Muscle of back (tissue), 11 donors: ENCODE data around the gene GGN. TPM values are rescaled to one million over a fixed set of nuclear protein-coding genes. Genes with fewer than 3 reads are reported as not detected.

ENCODE experiments used
- DNase-seq, 3 donors: peaks; one replicate each; pipeline versions ENCODE4 v3.0.0 to v3.0.0-alpha.2; 2013
- polyA plus RNA-seq, 10 donors: library from polyadenylated mRNA; unstranded; fragments of 120-200 nt; gene quantifications; one replicate each; pipeline ENCODE4 v1.2.1, GENCODE V29; 2013; ENCODE audit not compliant: insufficient read length in 10 of 10

The GGN gene
- polyA plus RNA-seq, 10 donors: 0.13 to 1.4 (median 0.22) TPM; not detected in 4

DNA sequence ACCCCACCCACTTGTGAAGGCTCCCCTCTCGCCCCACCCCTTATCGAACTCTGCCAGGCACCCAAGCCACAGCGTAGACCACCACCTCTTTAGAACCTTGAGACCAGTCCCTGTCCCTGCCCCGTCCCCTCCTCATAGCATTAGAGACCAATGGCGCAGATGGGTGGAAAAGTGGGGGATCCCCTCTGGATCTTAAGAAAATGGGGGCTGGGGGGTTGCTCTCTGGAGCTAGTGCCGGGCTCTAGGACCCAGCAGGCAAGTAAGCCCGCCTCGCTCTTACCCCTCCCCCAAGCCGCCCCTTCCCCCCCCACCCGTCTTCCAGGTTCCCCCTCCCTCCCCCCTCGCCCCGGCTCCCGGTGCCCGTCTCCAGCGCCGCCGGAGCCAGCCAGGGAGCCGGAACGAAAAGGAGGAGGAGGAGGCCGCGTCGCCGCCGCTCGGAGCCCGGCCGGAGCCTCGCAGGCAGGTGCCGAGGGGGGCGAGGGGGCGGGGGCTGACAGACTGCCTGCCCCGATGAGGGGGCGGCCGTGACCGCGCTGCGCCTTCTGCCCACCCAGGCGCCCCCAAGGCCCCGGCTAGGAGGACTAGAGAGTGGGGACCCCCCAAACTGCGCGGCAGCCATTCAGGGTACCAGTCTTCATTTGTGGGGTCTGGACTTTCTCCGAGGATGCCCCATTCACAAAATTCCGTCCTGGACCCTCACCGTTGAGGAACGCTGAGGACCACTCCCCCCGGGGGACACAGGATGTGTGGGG lies 691 bp upstream of the GGN start, which contains the start of gene SPRED3:
Gene SPRED3 (plus strand): TSS at position 349 of the 752 bp plus-strand sequence. CDS start 1,606 bp downstream, outside the sequence.
- DNase-seq: peak in 1 of 3 donors; percentile 27

DNA sequence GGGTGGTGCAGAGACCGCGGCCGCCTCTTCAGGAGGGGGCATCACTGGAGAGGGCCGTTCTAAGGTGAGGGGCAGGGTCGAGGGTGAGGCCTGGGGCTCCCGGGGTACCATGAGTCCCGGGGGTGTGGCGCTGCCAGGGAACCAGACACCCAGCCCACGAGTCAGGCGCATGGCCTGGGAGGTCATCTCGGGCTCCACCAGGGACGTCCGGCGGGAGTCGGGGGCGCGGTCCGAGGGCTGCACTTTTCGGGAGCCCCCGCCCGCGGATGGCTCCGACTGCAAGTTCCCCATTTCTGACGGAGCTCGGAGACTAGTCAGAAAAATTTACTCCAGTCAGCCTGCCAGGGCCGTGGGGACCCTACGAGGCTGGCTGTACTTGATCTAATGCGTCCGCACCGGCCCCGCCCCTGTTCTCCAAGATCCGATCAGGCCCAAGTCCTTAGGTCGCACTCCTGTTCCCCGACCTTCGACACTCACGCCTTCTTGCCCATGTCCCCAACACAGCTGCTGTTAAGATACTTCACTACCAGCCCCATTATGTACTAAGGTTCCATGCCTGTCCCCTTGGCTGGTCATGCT lies 774 bp downstream of the GGN start:
- DNase-seq: peak in 1 of 3 donors; percentile 34

DNA sequence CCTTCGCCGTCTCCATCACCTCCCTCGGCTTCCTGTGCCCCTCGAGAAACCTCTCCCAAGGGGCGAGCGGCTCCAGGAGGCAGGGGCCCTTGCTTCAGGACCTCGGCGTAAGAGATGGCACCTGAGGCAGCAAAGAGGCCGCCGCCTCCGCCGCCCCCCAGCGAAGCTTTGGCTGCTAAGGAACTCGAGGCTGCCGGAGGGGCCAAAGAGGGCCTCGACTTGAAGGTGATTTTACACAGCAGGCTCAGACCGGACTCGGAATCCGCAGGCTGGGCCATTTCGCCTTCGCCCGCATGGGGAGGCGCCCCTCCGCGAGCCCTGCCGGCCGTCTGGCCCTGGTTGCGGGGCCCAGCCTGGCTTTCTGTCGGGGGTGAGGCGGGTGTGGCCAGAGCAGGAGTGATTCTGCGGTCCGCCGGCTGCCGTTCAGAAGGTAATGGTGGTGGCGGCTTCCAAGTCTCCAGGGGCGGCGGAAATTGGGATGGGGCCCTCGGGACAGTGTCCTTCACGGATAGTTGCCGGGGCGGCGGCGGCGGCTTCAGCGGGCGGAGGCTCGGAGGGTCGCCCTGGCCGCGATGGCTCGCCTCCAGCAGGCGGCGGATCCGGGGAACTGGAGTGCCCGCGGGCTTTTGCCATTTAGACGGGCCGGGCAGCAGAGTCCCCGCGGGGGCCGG lies 1.4 kb downstream of the GGN start:
- peak in 1 of 3 donors; percentile 31 for DNase-seq

DNA sequence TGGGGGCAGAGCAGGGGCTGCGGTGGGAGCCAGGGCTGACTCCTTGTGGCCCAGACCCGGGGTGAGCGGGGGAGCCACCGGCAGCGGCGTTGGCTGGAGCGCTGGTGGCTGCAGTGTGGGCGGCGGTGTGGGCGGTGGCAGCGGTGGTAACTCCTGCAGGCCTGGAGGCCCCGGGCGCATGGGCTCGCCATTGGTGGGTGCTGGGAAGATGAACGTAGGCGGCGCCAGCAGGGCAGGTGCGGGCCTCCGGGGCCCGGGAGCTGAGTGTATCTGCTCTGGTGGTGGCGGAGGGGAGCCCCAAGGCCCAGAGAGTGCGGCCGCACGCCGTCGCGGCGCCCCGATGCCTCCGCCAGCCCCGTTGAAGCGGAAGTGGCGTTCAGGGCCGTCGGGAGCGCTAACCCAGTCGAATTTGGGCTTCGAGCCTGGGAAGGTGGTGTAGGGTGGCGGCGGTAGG lies 2.0 kb downstream of the GGN start:
- DNase-seq: no peak

DNA sequence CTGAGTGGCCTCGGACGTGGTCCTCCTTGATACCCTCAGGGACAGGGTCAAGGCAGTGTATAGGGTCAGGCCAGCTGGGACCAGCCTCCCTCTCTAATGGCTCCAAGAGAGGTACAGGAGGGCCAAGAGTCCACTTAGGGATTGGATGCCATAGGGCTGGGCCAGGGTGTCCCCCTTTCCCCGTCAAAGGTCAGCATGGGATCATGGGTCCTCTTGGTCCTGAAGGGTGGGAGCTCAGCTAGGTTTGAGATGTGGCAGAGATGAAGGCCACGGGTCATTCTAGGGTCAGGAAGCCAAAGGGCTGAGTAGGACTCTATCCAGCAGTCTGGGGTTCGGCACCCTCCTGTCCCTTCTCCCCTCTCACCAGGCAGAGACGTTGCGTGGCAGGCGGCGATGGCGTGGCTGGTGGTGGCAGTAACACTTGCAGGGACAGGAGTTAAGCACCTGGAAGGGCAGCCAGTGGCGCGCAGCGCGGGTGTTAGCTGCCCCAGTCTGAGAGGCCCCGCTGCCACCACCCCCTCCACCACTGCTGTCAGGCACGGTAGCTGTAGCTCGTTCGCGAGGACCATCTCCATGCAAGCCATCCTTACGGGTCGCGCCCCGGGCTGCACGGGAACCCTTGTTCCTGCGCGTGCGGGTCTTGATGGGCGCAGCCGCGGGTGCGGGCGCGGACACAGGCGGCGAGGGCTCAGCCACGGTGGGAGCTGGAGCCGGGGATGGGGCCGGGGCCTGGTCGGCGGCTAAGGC lies 2.6 kb downstream of the GGN start:
- DNase-seq: no peak

DNA sequence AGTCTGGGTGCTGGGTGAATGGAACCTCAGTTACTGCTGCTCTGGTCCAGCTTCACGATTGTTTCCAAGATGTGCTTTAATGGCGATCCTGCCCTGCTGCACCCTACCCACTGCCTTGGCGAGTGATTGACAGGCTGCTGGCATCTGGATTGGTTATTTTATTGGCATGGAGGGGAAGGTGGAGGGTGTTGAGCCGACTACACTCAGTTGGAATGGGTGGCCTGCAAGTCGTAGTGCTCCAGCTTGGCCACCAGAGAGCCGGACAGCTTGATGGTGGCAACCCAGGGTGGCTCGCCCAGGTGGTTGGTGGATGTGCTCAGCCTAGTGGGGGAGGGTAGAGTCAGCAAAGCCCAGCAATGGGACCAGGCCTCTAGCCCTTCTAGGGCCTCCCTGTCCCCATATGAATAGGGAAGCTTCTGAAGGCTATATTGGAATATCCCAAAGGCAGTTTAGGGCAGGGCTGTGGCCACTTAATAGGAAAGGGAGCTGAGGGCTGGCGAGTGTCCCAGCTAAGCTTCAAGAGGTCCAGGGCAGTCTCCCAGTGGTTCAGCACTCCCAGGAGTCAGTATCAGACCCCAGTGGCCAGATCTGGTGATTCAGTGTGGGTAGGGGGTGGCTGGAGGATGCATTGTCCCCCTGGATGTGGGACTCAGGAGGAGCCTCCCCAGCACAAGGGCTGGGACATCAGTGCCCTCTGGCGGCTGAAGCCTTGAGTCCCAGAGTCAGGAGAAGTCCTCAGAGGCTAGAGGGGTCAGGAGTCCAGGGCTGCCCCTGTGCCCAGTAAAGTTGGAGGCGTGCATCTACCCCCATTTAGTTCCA lies 3.4 kb downstream of the GGN start:
- peak in 1 of 3 donors; percentile 31 for DNase-seq

DNA sequence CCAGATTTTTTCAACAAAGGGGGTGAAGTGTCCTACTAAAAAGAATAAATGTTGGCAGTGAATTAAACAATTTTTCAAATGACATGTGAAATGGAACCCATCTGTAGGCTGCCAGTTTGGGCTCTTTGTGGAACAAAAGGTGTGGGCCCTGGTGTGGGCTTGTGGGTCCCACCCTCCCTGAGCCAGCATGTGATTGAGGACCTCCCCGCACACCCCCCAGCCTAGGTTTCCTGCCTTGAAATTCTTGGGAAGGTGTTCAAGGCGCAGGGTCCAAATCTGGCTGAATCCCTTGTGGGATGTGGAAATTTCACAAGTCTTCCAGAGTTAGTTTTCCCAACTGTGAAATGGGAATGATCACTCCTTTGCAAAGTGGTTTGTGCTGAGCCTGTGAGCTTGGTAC lies 4.1 kb downstream of the GGN start:
- DNase-seq: no peak

DNA sequence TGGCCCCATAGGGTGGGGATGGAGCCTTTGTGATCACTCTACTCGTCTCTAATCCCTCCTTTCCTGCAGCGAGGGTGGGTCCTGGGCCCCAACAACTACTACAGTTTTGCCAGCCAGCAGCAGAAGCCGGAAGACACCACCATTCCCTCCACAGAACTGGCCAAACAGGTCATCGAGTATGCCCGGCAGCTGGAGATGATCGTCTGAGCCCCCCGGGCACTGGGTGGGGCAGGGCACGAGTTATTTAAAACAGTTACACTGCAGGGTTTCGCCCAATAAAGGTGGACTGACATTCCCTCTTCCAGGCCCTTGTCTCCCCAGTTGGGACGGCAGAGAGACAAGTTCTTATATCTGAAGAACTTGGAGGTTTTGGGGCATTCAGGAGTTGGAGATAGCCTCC lies 4.7 kb downstream of the GGN start:
- no peak for DNase-seq

DNA sequence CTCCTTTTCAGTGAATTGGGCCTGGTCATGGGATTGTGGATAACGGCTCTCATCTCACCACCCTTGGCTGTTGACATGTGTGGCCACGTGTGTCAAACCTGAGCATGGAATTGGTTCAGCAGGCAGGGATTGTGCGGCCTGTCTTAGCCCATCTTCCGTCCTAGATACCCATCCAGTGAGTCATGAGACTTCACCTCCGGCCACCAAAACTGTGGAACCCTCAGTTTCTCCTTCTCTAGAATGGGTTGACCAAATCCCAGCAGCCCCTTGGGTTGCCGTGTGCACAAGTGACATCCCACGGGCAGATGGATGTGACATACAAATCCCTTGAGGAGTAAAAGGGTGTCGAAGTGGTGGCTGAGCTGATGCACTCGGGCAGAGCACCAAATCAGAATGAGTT lies 6.7 kb downstream of the GGN start:
- DNase-seq: no peak

DNA sequence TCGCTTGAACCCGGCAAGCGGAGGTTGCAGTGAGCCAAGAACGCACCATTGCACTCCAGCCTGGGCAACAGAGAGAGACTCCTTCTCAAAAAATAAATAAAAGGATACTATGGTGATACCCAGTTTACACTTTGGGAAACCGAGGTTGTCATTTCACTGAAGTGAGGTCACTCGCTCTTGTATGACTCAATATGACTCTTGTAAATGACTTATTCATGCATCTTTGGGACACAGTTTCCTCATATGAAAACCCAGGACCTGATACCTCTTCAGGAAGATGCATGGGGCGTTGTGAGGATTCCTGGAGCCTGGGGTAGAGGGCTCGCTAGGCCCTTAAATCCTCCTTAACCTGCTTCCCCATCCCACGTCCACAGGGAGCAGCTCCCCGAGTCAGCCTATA lies 9.0 kb downstream of the GGN start:
- no peak for DNase-seq

DNA sequence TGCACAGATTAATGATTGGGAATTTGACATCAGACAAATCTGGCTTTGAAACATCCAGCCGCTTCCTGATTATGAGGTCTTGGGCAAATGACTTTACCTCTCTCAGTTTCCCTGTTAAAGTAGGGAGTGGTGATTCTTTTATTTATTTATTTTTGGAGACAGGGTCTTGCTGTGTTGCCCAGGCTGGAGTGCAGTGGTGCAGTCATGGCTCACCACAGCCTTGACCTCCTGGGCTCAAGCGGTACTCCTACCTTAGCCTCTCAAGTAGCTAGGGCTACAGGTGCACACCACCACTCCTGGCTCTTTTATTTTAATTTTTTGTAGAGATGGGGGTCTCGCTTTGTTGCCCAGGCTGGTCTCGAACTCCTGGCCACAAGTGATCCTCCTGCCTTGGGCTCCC lies 10.8 kb downstream of the GGN start:
- no peak for DNase-seq

DNA sequence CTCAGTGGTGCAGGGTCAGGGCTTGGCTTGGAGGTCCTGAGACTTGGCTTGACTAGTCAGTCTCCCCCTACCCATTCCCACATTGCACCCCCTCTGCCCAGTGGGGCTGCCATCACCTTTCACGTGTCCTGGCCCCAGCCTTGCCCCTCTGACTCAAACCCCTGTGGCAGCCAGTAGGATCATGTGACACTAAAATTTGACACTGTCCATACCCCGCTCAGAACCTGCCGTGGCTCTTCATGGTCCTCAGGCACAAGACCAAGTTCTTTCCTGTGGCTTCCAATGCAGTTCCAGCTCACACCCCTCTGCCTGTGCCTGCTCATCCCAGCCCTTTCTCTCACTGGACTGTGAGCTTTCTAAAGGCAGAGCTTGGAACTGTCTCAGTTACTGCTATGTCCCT lies 11.3 kb downstream of the GGN start:
- DNase-seq: no peak

DNA sequence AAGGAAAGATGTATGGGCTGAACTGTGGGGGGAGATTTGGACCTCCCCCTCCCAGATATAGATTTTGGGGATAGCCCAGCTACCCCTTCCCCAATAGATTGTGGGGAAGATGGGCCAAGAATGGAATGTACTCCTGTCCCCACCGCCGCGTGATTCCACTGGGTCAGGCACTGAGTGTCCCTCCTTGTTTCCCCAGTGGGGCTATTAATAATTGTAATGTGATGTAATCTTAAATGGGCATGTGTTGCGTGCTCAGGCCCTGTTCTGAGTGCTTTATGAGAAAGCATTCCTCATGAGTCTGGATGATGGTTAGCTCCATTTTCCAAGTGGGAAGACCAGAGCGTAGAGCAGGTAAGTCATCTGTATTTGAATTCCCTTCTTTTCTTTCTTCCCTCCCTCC lies 12.1 kb downstream of the GGN start:
- DNase-seq: no peak

DNA sequence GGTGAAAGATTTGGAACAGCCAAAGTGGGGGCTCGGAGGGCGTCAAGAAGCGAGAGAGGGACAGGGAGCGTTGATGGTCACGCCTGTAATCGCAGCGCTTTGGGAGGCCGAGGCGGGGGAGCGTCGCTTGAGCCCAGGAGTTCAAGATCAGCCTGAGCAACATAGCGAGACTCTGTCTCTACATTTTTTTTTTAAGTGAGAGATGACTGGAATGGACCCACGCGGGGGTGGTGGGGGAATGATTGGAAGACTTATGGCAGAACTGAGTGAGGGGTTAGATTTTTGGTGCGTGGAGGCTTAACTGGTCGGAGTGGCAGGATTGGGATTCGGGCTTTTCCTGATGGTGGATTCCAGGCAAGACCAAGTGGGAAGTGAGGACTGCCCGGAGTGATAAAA lies 12.7 kb downstream of the GGN start:
- DNase-seq: no peak

DNA sequence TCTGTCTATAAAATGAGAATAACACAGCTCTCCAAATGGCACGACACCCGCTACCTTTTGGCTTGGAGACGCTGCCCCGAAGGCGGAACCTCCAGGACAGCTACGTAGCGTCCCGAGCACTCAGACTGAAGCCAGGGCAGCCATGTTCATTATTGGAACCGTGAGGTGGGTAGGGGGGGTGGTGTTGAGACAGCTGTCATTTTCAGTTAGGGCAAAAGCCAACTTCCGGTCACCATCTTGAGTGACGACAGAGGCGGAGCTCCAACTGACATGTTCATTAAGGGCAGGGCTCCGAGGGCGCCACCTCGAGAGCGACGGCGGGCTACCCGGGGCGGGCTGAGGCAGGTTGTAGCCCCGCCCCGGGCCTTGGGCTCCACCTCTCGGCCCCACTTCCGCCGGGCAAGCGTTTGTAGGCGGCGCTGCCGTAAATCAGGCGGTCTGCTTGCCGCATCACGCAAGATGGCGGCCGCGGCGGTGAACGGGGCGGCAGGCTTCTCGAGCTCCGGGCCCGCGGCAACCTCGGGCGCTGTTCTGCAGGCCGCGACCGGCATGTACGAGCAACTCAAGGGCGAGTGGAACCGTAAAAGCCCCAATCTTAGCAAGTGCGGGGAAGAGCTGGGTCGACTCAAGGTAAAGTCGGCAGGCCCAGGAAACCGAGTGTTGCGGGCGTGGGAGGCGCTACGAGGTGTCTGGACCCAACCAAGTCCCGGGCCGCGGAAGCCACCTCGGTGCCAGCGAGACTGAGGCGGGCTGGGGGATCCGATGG lies 13.3 kb downstream of the GGN start, which contains the start of gene PSMD8:
Gene PSMD8 (plus strand): TSS at position 240 of the 766 bp plus-strand sequence. CDS start 31 bp downstream, at position 271.
- DNase-seq: peak; percentile 99

DNA sequence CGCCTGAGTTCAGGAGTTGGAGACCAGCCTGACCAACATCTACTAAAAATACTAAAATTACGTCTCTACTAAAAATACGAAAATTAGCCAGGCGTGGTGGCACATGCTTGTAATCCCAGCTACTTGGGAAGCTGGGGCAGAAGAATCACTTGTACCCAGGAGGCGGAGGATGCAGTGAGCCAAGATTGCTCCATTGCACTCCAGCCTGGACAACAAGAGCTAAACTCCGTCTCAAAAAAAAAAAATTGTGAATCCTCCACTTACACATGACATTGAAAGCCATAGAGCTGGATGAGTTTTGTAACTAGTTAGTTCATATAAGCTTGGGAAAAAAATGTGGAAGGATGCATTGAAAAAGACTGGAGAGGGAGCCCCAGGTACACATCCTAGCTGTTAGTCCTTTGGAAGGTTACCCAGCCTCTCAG lies 13.9 kb downstream of the GGN start:
- DNase-seq: no peak

DNA sequence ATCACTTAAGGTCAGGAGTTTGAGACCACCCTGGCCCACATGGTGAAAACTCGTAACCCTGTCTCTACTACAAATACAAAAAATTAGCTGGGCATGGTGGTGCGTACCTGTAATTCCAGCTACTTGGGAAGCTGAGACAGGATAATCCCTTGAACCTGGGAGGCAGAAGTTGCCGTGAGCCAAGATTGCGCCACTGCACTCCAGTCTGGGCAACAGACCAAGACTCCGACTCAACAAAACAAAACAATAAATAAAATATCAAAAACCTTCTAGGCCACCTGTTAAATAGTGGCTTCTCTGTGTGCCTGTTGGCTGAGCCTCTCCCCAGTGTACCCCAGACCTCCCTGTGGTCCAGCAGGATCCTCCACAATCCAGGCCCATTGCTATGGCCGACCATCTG lies 16.8 kb downstream of the GGN start:
- no peak for DNase-seq

DNA sequence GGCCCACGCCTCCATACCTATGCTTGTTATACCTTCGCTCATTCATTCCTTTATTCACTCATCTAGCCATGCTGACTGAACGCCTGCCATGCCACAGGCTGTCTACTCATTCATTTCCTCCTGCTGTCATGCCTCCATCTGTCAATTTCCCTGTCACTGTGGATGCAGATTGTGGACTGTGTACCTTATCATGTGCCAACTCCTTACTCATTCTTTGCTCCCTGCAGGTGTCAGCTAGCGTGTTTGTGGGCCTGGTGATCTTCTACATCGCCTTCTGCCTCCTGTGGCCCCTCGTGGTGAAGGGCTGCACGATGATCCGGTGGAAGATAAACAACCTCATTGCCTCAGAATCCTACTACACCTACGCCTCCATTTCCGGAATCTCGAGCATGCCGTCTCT lies 17.5 kb downstream of the GGN start:
- DNase-seq: no peak

DNA sequence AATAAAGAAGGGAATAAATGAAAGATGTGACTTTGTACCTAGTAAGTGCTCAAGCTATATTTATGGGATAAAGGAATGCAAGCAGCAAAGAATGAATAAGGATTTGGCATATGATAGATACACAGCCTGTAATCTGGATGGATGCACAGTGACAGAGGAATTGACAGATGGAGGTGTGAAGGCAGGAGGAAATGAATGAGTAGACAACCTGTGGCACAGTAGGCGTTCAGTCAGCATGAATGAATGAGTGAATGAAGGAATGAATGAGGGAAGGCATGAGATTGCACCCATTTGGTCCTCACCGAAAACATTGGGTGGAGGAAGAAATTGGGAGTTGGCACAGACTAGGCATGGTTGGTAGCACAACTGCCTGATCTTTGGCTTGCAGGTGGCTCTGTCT lies 18.2 kb downstream of the GGN start:
- no peak for DNase-seq

DNA sequence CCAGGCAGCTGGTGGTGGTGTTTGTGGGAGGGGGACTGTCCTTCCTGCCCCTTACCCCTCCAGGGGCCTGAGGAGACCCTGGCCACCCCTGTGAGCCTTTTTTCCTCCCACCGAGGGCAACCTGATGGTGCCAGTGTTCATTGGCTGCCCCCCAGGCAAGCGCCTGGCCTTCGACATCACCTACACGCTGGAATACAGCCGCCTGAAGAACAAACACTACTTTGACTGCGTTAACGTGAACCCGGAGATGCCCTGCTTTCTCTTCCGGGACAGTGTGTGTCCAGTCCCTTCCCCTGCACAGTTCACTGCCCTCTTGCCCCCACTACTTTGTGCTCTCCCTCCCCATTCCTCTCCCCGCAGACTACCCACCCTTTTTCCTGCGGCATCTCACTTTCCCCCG lies 20.8 kb downstream of the GGN start:
- no peak for DNase-seq
